Stimulated activated naive CD4-positive, alpha-beta T cell treated with Interleukin-2 at 50 U/mL for 16 hours (primary cell): ENCODE data around the gene BRWD1.

Experiments
- DNase-seq: peaks from one replicate; lab custom pipeline; 2025; lab: John Stamatoyannopoulos, UW

Gene BRWD1

DNA sequence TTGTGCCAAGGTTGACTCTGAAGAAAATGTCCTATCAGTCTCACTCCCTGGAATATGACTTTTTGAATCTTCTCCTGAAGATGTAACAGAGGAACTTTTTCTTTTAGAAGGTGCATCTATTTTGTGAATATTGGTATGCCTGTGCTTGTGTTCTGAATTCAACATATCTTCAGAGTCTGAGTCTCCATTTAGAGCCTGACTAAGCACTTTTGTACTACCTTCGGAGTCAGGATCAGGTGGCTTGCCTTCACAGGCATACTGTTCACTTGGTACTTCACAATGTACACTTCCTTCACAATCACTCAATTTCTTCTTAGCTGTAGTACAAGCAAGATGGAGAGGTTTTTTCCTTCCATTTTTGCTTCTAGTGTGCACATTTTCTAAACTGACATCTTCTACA, 116.6 kb downstream of the BRWD1 start:
- no peak for DNase-seq

DNA sequence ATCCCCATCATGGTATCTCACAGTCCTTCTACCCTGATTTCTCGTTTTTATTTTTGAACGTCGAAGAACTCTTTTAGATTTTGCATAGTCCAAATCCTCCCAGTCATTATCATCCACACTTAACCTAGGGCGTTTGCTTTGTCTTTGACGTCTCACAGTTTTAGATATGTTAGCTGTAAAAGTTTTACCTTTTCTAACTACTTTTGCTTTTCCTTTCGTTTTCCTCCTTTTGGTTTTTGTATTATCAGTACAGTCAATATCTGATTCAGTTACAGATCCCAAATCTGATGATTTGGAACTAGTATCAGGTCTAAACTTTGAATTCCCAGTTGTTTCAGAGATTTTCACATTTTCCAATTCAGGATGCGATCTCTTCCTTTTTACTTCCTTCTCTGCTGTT, 117.1 kb downstream of the BRWD1 start:
- no peak for DNase-seq

DNA sequence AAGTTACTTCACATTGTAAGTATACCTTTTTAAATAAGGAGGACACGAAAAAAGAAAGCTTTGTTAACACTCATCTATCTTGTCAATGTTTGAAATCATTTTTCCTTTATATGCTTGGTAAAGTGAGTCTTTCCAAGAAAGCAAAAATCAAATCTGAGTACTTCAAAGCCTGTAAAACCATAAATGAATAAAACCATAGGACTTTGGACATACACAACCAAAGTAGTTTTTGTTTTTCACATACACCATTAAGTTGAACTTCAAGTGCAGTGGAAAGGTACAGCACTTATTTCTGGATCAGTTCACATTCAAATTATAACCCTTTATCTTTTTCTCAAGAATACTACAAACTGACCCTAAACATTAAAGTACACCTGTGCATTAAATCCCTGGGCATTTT, 120.1 kb downstream of the BRWD1 start:
- no peak for DNase-seq

DNA sequence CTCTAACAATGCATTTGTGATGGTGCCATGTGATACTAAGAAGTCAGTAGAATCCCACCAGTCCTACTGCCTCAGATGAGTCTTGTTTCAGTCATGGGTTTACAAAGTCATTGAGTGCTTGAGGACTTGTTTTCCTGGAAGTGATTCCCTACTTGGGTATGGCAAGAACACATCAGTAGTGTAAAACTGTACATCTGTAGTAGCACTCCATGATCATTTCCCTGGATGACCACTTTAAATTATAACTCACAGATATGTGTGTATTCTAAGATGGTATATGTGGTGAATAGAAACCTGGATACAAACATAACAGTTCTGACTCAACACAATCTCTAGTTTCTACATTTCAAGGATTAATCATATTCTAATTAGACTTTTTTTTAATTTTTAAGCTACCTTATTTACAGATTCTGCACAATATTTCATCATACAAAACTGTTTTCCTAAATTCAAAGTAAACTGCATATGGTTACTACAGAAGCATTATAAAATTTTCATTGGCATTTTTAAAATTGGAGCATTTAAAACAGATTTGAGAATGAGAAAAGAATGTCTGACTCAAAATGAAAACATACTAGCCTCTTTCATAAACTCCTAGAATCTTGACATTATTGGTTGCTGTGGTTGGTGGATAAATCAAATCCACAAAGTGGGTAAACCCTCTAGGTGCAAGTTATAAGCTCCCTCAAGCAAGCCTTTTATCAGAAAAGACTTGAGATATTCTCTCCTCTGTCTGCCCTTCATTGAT, 123.4 kb downstream of the BRWD1 start:
- DNase-seq: no peak

DNA sequence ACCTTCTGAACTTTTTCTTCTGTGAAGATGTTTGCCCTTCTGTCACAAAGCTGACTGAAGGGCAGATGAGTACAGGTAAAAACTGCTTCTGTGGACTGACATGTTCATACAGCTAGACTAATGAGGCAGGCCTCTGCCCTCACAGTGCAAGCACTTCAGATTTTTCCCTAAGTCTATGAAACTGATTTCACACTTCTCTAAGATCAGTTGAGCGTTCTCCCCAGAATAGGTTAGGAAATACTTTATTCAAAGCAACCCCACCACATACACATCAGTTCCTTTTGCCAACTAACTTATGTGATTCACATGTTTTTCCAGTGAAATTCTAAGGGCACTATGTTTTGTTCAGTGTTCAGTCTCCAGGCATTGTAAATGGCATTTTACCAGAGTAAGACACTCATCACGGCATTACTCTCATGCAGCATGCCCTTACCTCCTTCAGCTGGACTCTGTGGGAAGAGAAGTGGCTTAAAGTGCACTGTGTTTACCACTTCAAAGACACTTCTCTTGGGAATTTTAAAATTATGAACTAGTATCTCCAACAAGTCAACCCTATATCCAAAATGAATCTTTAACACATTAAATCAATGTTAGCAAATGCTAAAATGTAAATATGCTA, 124.8 kb downstream of the BRWD1 start:
- DNase-seq: no peak

DNA sequence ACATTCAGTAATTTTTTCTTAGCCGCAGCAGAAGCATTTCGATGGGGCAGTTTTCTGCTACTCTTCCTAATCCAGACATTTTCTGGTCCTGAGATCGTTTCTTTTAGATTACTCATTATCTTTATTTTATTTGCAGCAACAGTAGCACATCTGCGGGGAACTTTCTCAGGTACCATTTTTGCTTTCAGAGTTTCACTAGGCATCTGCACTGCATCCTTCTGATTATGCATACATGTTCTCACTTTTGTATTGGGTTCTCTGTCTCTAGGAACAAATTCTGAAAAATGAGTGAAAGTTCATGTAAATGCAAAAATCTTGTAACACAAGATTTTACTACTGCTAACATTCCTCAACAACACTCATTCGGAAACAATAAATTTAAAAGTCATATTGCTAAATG, 126.3 kb downstream of the BRWD1 start:
- DNase-seq: no peak

DNA sequence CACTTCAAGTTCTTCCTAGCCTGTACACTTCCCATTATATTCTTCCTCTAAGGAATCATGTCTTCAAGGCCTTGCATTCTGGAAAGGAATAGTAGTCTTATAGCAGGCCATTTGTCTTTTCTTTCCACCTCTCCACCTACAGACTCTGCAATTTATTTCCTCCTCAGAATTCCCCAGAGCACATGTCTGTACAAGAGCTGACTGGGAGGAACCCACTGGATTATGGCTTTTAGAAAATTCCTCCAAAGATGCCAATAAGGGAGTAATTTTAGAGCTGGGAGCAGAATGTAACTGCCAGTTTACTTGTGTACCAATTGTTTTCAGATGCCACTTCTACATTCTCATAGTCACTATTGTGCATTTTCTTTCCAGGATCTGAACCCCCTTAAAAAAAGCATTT, 126.8 kb downstream of the BRWD1 start:
- DNase-seq: no peak

DNA sequence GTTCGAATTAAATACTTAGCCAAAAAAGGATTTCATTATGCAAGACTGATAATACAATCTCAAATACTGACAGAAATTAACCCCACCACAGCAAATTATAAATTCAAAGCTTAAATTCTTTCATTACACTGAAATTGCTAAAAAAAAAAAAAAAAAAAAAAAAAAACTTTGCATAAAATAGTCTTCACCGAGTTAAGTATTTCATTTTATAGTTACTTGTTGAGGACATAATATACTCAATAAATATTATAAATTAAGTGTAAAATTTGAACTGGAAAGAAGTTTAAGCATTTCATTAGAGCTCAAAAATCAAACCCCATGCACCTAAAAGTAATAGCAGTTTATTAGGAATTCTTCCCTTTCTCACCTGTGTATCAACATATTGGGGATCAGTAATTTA, 128.3 kb downstream of the BRWD1 start:
- no peak for DNase-seq

DNA sequence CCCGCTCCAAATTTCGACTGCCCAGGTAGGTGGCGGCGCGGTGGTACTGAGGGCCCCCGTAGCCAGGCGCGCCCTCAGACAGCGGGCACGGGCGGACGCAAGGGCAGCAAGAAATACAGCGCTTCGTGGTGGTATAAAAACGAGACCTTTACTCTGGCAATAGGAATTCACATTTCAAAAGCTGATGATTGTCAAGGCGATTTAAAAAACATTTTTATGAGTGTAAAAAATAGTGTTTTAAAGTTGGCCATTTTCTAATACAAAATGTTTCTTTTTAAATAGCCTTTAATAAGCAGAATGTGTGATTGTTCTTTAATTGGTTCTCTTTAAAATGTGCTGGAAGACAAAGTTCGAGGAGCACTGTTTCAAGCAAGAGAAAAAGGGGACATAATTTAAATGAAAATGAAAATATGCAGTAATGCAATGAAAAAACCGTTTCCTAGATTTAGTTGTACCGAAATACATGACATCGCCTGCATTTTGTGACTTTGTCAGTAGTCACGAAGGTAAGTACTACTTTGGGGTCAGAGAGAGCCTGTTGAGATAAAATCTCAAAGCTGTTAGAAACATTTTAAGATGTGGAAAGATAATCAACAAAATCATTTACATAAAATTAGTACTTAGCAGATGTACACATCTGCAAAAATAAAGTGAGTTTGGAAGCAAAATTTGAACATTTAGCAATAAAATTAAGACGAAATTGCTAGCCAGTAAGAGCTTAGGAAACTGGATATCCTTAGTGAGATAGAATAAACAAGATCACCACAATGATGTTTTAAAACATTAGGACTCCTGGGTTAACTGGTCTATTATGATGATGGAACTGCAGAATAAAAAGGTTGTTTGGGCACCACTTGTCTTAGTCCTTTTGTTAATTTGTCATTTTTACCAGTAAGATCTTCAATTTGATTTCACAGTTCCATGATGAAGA, 129.1 kb downstream of the BRWD1 start:
- no peak for DNase-seq

DNA sequence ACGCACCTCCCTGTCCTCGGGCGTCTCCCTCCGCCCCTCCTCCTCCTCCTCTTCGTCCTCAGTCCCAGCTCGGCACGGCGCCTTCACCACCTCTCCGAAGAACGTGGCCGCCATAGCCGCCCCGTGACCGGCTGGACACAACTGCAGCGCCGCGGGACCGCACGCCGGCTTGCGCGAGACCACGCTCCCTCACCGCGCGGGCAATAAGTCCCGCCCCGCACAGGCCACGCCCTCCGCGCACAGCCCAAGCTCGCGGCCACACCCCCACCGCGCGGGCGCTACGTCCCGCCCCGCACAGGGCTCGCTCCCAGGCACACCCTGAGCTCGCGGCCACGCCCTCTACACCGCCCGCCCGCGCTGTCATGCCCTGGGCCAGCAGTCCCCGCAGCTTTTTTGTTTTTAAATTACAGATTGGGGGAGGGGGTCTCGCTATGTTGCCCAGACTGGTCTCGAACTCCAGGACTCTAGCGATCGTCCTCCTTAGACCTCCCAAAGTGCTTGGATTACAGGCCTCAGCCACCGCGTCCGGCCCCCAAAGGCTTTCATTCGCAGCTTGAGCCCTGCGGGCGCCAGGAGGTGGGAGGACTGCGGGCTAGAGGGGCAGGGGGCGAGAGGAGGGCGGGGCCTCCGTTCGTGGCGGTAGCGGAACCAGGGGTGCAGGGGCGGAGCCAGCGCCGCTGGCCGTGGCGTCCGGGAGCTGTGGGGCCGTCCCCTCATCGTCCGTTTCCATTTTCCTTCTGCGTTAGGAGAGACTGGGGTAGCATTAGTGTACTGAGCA, 130.0 kb downstream of the BRWD1 start, which contains the start of gene PSMG1:
Gene PSMG1 (minus strand): TSS at position 180 of the 778 bp plus-strand sequence. CDS start 66 bp downstream, at position 114.
- peak; percentile 94 for DNase-seq

DNA sequence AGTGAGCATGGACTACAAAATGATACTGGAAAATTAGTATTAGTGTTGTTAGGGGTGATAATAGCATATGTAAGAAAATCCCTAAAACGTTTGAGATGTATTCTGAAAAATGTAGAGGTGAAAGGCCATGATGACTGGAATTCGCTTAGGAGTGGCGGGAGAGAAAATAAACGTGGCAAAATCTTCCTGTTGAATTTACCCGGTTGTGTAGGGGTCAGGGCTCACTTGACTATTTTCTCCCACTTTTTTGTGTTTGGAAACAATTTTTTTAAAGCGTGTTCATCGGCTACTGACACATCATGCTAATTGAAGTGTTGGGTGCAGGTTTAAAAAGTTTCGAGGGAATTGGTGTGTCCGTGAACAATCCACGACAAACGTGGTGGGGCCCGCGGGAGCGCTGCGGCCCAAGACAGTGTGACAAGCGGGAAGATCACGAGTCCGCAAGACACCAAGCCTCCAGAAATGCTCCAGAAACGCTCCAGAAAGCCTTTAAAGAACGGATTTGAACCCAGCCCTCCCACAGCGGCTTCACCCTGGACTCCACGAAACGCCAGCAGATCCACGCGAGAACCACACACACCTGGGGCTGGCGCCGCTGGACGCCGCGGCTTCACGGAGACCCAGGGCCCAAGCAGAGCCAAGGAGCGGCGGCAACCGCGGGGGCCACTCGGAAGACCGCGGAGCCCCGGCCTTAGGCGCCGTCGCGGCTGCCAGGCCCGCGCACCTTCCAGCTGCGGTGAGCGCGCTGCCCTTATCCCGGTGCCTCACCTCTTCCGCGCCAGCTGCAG, 130.8 kb downstream of the BRWD1 start:
- DNase-seq: no peak

DNA sequence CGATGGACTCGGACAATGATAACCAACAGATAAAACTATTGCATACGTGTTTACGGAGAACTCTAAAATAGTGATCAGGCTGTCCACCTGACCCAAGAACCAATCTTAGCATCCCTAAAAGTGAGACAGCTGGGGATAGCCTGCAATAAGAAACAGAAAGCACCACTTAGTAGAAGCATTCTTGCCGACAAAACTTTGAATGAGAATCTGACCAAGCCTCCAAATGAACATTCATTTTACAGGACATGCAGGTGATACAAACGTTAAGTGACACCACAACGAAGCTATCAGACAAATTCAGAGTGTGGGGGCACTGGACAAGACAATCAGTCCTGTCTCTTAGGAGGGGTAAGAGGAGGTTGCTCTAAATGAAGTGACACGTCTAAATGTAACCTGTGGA, 131.4 kb downstream of the BRWD1 start:
- DNase-seq: no peak

DNA sequence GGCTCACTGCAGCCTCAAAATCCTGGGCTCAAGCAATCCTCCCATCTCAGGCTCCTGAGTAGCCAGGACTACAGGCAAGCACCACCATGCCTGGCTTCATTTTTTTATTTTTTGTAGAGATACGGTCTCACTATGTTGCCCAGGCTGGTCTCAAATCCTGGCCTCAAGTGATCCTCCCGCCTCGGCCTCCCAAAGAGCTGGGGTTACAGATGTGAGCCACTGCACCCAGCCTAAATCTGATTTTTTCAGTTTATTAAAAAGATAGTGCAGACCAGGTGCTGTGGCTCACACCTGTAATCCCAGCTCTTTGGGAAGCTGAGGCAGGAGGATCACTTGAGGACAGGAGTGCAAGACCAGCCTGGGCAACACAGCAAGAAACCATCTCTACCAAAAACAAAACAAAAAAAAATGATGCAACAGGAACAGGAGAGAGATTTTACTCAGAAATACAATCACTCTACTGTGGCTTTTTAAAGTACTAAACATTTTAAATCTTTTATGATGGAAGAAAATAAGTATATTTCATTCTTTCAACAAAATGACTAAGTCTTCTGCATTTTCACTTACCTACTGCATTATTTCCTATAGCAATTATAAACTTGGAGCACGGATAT, 132.1 kb downstream of the BRWD1 start:
- no peak for DNase-seq

DNA sequence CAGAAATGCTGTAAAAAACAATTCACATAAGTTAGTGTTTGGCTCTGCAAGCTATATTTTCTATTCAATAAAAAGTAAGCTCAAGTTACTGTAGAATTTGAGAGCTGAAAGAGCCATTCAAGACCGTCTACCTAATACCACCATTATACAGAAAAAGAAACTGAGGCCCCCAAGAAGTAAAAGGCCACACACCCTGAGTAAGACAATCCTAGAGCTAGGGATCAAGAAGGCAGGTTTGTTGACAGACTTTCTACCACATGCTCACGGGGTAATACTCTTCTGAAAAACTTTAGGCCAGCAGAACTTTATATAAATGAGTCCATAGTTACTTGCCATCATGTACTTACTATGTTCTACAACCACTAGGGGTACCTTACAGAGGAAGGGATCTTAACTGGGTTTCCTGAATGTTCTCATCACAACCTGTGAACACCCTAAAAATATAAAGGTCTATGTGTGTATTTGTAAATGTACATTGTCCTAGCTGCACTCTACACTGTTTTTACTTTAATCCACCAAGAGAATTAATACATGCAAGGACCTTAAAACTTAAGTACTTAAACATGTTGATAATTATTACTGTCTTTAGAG, 132.9 kb downstream of the BRWD1 start:
- no peak for DNase-seq

DNA sequence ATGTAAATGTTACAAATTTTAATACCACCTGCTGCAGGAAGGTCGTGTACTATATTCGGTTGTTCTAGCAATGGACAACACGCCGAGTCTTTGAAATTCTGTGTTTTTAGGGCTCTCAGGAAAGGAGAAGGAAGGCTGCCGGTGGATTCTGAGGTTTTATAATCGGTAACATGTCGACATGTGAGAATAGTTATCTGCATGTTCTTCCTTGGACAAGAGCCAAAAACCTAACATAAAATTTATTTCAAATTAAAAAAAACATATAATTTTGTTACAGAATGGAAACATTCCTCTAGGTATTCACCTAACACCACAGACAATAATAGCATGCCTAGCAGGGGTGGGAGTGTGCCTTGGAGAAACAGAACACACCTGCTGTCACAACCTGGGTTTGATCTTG, 135.0 kb downstream of the BRWD1 start:
- no peak for DNase-seq

DNA sequence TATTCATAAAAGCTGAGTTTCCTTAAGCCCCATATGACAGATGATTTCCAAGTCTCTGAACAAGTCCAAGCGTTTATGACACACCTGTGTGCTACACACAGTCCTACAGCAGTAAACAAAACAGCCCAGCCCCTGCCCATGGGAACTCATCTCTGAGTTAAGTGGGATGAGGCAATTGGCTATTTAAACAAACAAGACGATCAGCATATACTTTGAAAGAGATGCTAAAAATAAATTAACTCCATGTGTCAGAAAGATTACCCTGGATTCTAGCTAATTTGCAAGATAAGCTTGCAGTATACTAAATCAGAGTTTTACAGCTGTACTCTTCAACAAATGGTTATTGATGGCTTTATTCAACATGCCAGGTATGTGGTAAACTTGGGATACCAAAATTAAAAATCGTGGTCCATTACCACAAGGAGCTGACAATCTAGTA, 137.1 kb downstream of the BRWD1 start:
- no peak for DNase-seq

DNA sequence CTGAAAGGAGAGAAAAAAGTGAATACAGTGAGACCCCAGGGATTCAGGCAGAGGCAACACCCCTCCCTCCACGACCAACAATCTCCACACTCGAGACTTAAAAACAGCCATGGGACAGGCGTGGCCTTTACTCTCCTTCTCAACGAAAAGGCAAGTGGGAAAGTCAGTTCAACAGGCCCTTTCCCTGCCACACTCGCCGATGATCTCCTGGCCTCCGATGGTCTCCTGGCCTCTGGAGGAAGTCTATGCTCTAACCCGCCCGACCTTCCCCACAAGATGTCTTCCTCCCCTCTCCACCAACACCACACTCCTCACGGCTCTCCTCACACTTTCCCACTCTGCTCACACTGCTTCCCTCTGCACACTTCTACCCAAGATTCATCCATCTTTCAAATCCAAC, 137.8 kb downstream of the BRWD1 start:
- DNase-seq: no peak

DNA sequence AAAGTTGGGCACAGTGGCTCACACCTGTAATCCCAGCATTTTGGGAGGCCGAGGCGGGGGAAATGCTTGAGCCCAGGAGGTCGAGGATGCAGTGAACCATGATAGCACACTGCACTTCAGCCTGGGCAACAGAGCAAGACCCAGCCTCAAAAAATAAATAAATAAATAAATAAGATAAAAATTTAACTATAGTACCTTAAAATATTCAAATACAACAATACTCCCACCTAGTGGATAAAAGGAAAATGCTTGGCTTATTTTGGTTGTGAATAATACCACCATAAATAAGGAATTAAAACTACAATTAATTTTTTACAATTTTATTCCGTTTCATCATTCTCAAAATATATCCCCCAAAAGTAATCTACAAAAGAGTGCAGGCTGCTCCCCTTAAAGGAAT, 138.3 kb downstream of the BRWD1 start:
- no peak for DNase-seq

DNA sequence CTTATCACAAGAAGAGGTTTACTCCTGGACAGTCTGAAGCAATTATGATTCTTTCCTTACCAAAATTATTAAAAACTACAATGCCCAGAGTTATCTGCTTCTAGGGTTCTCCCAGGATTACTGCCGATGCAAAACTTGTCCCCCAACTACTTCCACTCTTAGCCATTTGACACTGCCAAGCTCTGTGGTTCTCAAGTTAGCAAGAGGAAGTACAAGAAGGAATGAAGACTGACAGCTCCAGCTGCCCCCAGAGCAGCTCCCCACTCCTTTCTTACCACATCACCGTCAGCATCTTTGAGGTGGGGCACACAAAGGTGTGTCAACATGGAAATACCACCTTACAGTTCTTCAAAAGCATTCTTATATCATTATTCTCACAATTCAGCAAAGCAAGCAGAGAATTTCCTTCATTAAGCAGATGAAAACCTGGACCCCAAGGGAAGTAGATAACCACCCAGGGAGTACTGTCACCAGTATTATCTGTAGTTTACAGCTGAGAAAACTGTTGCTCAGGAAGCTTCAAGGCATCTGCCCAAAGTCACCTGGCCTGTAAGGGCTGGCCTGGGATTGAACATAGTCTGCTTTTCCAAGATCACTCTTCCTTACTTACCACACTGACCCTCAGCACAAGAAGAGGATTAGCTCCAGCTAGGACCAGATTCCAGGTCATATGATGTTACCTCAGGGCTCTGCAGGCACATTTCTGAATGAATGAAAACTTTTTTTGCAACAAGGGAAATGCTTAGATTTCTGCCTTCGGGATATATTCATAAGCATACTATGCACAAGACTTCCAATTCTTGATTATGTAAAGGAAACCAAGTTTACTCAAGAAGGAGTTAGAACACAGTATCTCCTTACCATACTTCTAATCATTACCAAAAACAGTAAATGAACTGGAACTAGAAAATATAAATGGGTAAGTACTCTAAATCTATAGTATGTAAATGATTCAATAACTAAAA, 139.4 kb downstream of the BRWD1 start:
- no peak for DNase-seq
